Tibial nerve (tissue), 3 donors: ENCODE measurements around the gene PRIMPOL.
"Not testable (repeated sequence)": the region's sequence is repeated elsewhere in the genome, so short reads cannot be mapped to it uniquely, and the experiment has no call there.

ENCODE experiments used
- CTCF ChIP-seq, 5 experiments: fragments of 200-600 bp in 3 of 5; fragments of 450-650 bp in 2 of 5; sonication (generic) in 3 of 5; IDR thresholded peaks; one replicate each; pipeline ENCODE4 v1.5.1; 2016 to 2019; ENCODE audit warnings: antibody characterized with exemption in 5 of 5, mild to moderate bottlenecking in 3 of 5, moderate library complexity in 2 of 5
- POLR2A ChIP-seq, 2 donors: fragments of 450-650 bp; IDR thresholded peaks; one replicate each; pipeline ENCODE4 v1.6.1; 2017; ENCODE audit warnings: antibody characterized with exemption in 2 of 2, mild to moderate bottlenecking in 2 of 2, moderate library complexity in 2 of 2

- TF ChIP-seq CTCF, POLR2A (IDR thresholded peaks at IDR 0.05): not testable (repeated sequence)
These were observed 90.0 kb downstream of the PRIMPOL start for GRCh38 chr4:184739575-184739974.
